GM10248 (cell line): Measurements from ENCODE around the gene ITGB1.
"Not testable (repeated sequence)": the region's sequence is repeated elsewhere in the genome, so short reads cannot be mapped to it uniquely, and the experiment has no call there.

Experiments used
- CTCF ChIA-PET: fragments of 300-600 bp; sonication (Branson Sonifier 250); formaldehyde crosslinking; extraction: SDS; loops from one replicate; lab custom pipeline; 2021; ENCODE audit warnings: antibody characterized with exemption; lab: Yijun Ruan, JAX
- POLR2A ChIA-PET: fragments of 350-650 bp; sonication (Branson Sonifier 250); formaldehyde crosslinking; extraction: SDS; loops from one replicate; lab custom pipeline; 2020; ENCODE audit warnings: antibody characterized with exemption; lab: Yijun Ruan, JAX
- DNase-seq: peaks from one replicate; pipeline ENCODE4 v3.0.0; 2012; ENCODE audit errors: extremely low spot score
- TF ChIP-seq, protein P1 (sequence below): IDR thresholded peaks from 2 replicates; pipeline ENCODE4 v1.5.1; 2012; ENCODE audit warnings: mild to moderate bottlenecking, low read depth; ENCODE audit errors: extremely low read depth, missing control alignments, control extremely low read depth

Gene ITGB1

GRCh38 chr10:32923134-32923533 lies 34.9 kb downstream of the ITGB1 start:
- DNase-seq: no peak
- POLR2A ChIA-PET: no interaction called here
- TF ChIP-seq, protein P1, sequence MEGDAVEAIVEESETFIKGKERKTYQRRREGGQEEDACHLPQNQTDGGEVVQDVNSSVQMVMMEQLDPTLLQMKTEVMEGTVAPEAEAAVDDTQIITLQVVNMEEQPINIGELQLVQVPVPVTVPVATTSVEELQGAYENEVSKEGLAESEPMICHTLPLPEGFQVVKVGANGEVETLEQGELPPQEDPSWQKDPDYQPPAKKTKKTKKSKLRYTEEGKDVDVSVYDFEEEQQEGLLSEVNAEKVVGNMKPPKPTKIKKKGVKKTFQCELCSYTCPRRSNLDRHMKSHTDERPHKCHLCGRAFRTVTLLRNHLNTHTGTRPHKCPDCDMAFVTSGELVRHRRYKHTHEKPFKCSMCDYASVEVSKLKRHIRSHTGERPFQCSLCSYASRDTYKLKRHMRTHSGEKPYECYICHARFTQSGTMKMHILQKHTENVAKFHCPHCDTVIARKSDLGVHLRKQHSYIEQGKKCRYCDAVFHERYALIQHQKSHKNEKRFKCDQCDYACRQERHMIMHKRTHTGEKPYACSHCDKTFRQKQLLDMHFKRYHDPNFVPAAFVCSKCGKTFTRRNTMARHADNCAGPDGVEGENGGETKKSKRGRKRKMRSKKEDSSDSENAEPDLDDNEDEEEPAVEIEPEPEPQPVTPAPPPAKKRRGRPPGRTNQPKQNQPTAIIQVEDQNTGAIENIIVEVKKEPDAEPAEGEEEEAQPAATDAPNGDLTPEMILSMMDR: no peak
- CTCF ChIA-PET: no interaction called here

DNA sequence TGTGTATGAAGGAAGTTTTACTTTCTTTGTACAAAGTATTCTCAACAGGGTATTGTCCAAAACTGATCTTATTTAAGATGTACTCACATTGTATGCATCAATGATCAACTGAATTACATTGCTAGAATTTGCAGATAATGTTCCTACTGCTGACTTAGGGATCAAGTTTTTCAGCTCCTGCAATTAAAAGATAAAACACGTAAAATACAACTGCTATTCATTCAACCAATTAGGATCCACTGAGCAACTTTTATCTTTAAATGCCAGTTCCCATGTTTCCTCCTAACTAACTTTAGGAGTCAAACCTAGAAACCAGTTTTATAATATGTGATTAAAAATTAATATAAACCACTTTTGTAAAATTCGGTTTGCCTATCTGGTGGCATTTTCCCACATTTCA lies 35.9 kb downstream of the ITGB1 start:
- CTCF ChIA-PET: no interaction called here
- TF ChIP-seq, protein P1: no peak
- DNase-seq: no peak
- POLR2A ChIA-PET: no interaction called here

DNA sequence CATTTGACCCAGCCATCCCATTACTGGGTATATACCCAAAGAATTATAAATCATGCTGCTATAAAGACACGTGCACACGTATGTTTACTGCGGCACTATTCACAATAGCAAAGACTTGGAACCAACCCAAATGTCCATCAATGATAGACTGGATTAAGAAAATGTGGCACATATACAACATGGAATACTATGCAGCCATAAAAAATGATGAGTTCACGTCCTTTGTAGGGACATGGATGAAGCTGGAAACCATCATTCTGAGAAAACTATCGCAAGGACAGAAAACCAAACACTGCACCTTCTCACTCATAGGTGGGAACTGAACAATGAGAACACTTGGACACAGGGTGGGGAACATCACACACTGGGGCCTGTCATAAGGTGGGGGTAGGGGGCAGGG lies 40.2 kb downstream of the ITGB1 start:
- CTCF ChIA-PET, DNase-seq, POLR2A ChIA-PET: not testable (repeated sequence)

- POLR2A ChIA-PET: no interaction called here
- TF ChIP-seq, protein P1: no peak
- no peak for DNase-seq
- CTCF ChIA-PET: interaction anchor here (1.4 kb wide), 1 partner anchor 12 kb away, joined by 3 read pairs; no protein-coding TSS in a partner anchor
These were observed 46.6 kb downstream of the ITGB1 start for GRCh38 chr10:32911285-32912016.

- DNase-seq, POLR2A ChIA-PET: not testable (repeated sequence)
- CTCF ChIA-PET: interaction anchor here (1.3 kb wide), 1 partner anchor 20 kb away, joined by 3 read pairs; no protein-coding TSS in a partner anchor
These were observed 48.1 kb downstream of the ITGB1 start for GRCh38 chr10:32909970-32910369.

DNA sequence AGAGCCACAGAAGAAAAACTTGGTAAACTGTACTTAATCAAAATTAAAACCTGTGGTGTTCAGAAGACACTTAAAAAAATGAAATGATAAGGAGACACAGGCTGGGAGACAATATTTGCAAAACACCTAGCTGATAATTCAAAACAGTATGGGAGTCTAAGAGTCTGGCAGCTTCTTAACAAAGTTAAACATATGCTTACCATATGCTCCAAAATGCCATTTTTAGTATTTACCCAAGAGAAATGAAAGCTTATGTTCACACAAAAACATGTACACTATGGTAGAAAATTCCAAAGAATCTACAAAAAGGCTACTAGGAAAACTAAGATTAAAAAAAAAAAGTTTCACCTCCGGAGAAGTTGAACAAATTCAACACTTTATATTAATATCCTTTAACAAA lies 48.6 kb downstream of the ITGB1 start:
- no peak for DNase-seq
- TF ChIP-seq, protein P1: no peak
- CTCF ChIA-PET: interaction anchor here (1.3 kb wide), 1 partner anchor 21 kb away, joined by 3 read pairs; no protein-coding TSS in a partner anchor
- POLR2A ChIA-PET: no interaction called here

GRCh38 chr10:32906595-32906994 lies 51.4 kb downstream of the ITGB1 start:
- ChIA-PET POLR2A (no interaction called here), CTCF (no interaction called here)

More at GRCh38 chr10:32906595-32906994, 51.4 kb downstream of the ITGB1 start:
- no peak for DNase-seq
- TF ChIP-seq, protein P1: no peak
